Activated CD8-positive, alpha-beta T cell treated with anti-CD3 and anti-CD28 coated beads for 36 hours (primary cell): Measurements from ENCODE around the gene UBE2G1. TPM values are rescaled to one million over a fixed set of nuclear protein-coding genes. Genes with fewer than 3 reads are reported as not detected.

Experiments used
- ATAC-seq: fragments of 200-7000 bp; cut with Tn5 transposase; one replicate; pipeline ENCODE4 v1.10.0; 2021; ENCODE audit warnings: mild to moderate bottlenecking, moderate library complexity
- CTCF ChIA-PET: fragments of 350-600 bp; sonication (Branson Sonifier 250); formaldehyde crosslinking; loops from one replicate; lab custom pipeline; 2021; ENCODE audit warnings: antibody characterized with exemption; lab: Charles Lee
- POLR2A ChIA-PET: fragments of 350-600 bp; sonication (Branson Sonifier 250); formaldehyde crosslinking; loops from one replicate; lab custom pipeline; 2021; ENCODE audit warnings: antibody characterized with exemption; lab: Charles Lee
- DNase-seq: peaks from one replicate; pipeline ENCODE4 v3.0.0-alpha.2; 2020
- H3K27ac Mint-ChIP-seq: one replicate; pipeline ENCODE4 v1.8.0; 2021; ENCODE audit warnings: mild to moderate bottlenecking, mixed read lengths
- H3K27me3 Mint-ChIP-seq: one replicate; pipeline ENCODE4 v1.8.0; 2021; ENCODE audit warnings: mixed read lengths
- H3K36me3 Mint-ChIP-seq: one replicate; pipeline ENCODE4 v1.8.0; 2021; ENCODE audit warnings: low read depth, mixed read lengths
- H3K4me1 Mint-ChIP-seq: one replicate; pipeline ENCODE4 v1.8.0; 2021; ENCODE audit warnings: low read depth, mixed read lengths
- H3K4me3 Mint-ChIP-seq: one replicate; pipeline ENCODE4 v1.8.0; 2021; ENCODE audit warnings: mild to moderate bottlenecking, moderate library complexity, mixed read lengths
- H3K9me3 Mint-ChIP-seq: one replicate; pipeline ENCODE4 v1.8.0; 2021; ENCODE audit warnings: mixed read lengths
- CTCF ChIP-seq: fragments of 200-600 bp; IDR thresholded peaks from one replicate; pipeline ENCODE4 v1.8.0; 2022; ENCODE audit warnings: antibody characterized with exemption, mild to moderate bottlenecking
- intact Hi-C: fragments of 100-400 bp; cut with micrococcal nuclease; formaldehyde crosslinking; loops from one replicate; pipeline ENCODE4 v1.10.0; 2022
- total RNA-seq, 2 experiments: library from RNA; stranded (reverse); gene quantifications; one replicate each; pipeline ENCODE4 v1.2.3, GENCODE V29; 2021

Gene UBE2G1
- total RNA-seq, 2 experiments from 2014 or later: 40.2 to 44.0 TPM

GRCh38 chr17:4229627-4230541 lies 136.6 kb downstream of the UBE2G1 start:
- Mint-ChIP-seq H3K27me3 (no peaks in the 10 kb centered on the region), H3K27ac (no peak overlapping the region), H3K36me3 (peaks cover 11% of the 10 kb centered on the region), H3K4me1 (peaks cover 17% of the 10 kb centered on the region), H3K9me3 (no peaks in the 10 kb centered on the region), H3K4me3 (no peak overlapping the region)
- ATAC-seq (no peak), DNase-seq (no peak)
- ChIA-PET POLR2A (interaction anchor here (1.2 to 1.4 kb wide), 2 partner anchors 8 to 18 kb away, joined by 3 to 4 read pairs; no protein-coding TSS in a partner anchor), CTCF (interaction anchor here (0.8 to 2.2 kb wide), 7 partner anchors 10 to 191 kb away, joined by 3 to 8 read pairs (median 4); no protein-coding TSS in a partner anchor)
- intact Hi-C loops: no loop called here
- TF ChIP-seq CTCF: no peak

GRCh38 chr17:4221899-4222659 lies 144.4 kb downstream of the UBE2G1 start:
- Mint-ChIP-seq H3K27ac (no peak overlapping the region), H3K27me3 (no peaks in the 10 kb centered on the region), H3K36me3 (peaks cover 12% of the 10 kb centered on the region), H3K9me3 (no peaks in the 10 kb centered on the region), H3K4me1 (no peaks in the 10 kb centered on the region), H3K4me3 (no peak overlapping the region)
- ChIA-PET CTCF (interaction anchor here (0.6 kb wide), 1 partner anchor 296 kb away, joined by 3 read pairs; no protein-coding TSS in a partner anchor), POLR2A (interaction anchor here (0.8 kb wide), 1 partner anchor 9 kb away, joined by 3 read pairs; no protein-coding TSS in a partner anchor)
- no peak for ATAC-seq
- intact Hi-C loops: no loop called here
- TF ChIP-seq CTCF: no peak
- no peak for DNase-seq

GRCh38 chr17:4221163-4221562 lies 145.3 kb downstream of the UBE2G1 start:
- H3K36me3 Mint-ChIP-seq: peaks cover 12% of the 10 kb centered on the region
- intact Hi-C loops: no loop called here
- POLR2A ChIA-PET: interaction anchor here (0.8 kb wide), 1 partner anchor 10 kb away, joined by 3 read pairs; no protein-coding TSS in a partner anchor
- CTCF ChIA-PET: no interaction called here
- TF ChIP-seq CTCF: no peak
- H3K27ac Mint-ChIP-seq: no peak overlapping the region
- H3K9me3 Mint-ChIP-seq: no peaks in the 10 kb centered on the region
- no peak for ATAC-seq
- no peaks in the 10 kb centered on the region for H3K27me3 Mint-ChIP-seq
- no peaks in the 10 kb centered on the region for H3K4me1 Mint-ChIP-seq
- no peak overlapping the region for H3K4me3 Mint-ChIP-seq
- DNase-seq: no peak

- no peaks in the 10 kb centered on the region for H3K9me3 Mint-ChIP-seq
- no peak overlapping the region for H3K4me3 Mint-ChIP-seq
- ChIA-PET CTCF (interaction anchor here (2.4 to 7.6 kb wide), 2 partner anchors 20 to 195 kb away, joined by 5 to 122 read pairs; no protein-coding TSS in a partner anchor), POLR2A (no interaction called here)
- no peaks in the 10 kb centered on the region for H3K27me3 Mint-ChIP-seq
- H3K4me1 Mint-ChIP-seq: peaks cover 2% of the 10 kb centered on the region
- no peak overlapping the region for H3K27ac Mint-ChIP-seq
- peaks cover 12% of the 10 kb centered on the region for H3K36me3 Mint-ChIP-seq
- intact Hi-C loops: no loop called here
- DNase-seq: no peak
- ATAC-seq: no peak
- no peak for TF ChIP-seq CTCF
Measured at GRCh38 chr17:4220655-4221054, 145.8 kb downstream of the UBE2G1 start.

Other genes with a start within 250 kb of the UBE2G1 start
- gene ZZEF1, start 223.6 kb downstream of the UBE2G1 start, total RNA-seq: 10 to 100 TPM; 28.1 to 30.6 TPM
- gene CYB5D2, start 223.5 kb downstream of the UBE2G1 start, total RNA-seq: 1 to 10 TPM; 7.1 to 8.1 TPM
- 10 to 100 TPM; 46.3 to 46.8 TPM for gene ANKFY1, start 102.7 kb downstream of the UBE2G1 start, total RNA-seq
- 10 to 100 TPM; 24.7 to 25.7 TPM for gene SPNS3, start 67.3 kb upstream of the UBE2G1 start, total RNA-seq
- gene SPNS2, start 132.2 kb upstream of the UBE2G1 start, total RNA-seq: 1 to 10 TPM in 1 of 2 experiments, under 1 TPM in 1; 0.95 to 1.2 TPM
- 100 to 1,000 TPM; 104 to 107 TPM for gene MYBBP1A, start 188.7 kb upstream of the UBE2G1 start, total RNA-seq
- not detected for gene GGT6, start 193.9 kb upstream of the UBE2G1 start, total RNA-seq
- gene SMTNL2, start 217.9 kb upstream of the UBE2G1 start, total RNA-seq: not detected